AG04449 (cell line): ENCODE measurements around the gene NKPD1.

Experiments used
- CTCF ChIA-PET: fragments of 350-600 bp; formaldehyde crosslinking; extraction: SDS; loops from one replicate; lab custom pipeline; 2021; ENCODE audit warnings: antibody characterized with exemption; lab: Yijun Ruan, JAX
- POLR2A ChIA-PET: fragments of 400-600, 350-600 bp; formaldehyde crosslinking; extraction: SDS; loops from one replicate; lab custom pipeline; 2020; ENCODE audit warnings: antibody characterized with exemption, inconsistent platforms; lab: Yijun Ruan, JAX
- DNase-seq: peaks from one replicate; pipeline ENCODE4 v3.0.0-alpha.2; 2010; ENCODE audit warnings: low read depth, low spot score
- H3K4me3 ChIP-seq: 2 replicates; pipeline ENCODE4 v1.5.1; 2011; ENCODE audit warnings: low read depth, mild to moderate bottlenecking, control low read depth, low read length
- TF ChIP-seq, protein P1 (sequence below): IDR thresholded peaks from one replicate; pipeline ENCODE4 v1.5.1; 2011; ENCODE audit warnings: mild to moderate bottlenecking, moderate library complexity, low read length, control low read depth, inconsistent platforms; ENCODE audit not compliant: insufficient read depth; ENCODE audit errors: missing control alignments

Gene NKPD1

DNA sequence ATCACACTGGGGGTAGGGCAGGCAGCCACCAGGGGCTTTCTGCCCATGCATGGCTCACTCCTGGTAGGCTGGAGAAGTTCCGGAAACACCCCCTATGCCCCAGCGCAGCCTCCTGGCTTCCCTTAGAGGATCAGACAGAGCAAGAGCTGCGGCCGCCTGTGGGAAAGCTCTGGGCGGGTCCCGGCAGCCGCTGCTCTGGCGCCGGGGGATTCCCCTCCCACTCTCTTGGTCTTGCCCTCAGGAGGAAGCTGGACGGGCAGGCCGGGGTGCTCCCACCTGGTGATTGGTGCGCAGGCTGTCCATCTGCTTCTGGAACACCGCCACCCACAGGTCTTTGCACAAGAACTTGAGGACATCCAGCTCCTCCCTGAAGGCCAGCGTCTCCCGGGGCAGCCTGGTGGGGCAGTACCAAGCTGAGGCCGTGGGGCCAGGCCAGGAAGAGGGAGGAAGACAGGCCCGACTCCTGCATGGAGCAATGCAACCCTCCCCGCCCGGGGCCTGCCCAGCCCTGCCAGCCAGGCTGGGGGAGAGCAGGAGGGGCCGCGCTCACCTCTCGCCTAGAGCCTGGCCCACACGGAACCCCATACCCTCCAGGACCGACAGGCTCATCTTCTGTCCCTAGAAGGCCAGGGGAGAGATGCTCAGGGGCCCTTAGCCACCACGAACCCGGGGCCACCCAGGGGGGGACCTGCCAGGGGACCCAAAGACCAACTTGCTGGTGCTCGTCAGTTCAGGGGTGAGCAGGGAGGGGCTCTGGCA lies 4.0 kb upstream of the NKPD1 start:
- TF ChIP-seq, protein P1, sequence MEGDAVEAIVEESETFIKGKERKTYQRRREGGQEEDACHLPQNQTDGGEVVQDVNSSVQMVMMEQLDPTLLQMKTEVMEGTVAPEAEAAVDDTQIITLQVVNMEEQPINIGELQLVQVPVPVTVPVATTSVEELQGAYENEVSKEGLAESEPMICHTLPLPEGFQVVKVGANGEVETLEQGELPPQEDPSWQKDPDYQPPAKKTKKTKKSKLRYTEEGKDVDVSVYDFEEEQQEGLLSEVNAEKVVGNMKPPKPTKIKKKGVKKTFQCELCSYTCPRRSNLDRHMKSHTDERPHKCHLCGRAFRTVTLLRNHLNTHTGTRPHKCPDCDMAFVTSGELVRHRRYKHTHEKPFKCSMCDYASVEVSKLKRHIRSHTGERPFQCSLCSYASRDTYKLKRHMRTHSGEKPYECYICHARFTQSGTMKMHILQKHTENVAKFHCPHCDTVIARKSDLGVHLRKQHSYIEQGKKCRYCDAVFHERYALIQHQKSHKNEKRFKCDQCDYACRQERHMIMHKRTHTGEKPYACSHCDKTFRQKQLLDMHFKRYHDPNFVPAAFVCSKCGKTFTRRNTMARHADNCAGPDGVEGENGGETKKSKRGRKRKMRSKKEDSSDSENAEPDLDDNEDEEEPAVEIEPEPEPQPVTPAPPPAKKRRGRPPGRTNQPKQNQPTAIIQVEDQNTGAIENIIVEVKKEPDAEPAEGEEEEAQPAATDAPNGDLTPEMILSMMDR: no peak
- no peak overlapping the region for H3K4me3 ChIP-seq
- DNase-seq: peak; percentile 10
- ChIA-PET POLR2A (interaction anchor here (1.0 kb wide), 1 partner anchor 14 kb away, joined by 3 read pairs; the partner anchor contains the start of gene BLOC1S3), CTCF (interaction anchor here (1.1 to 1.5 kb wide), 4 partner anchors 9 to 72 kb away, joined by 3 to 6 read pairs (median 4); partner anchors contain the start of genes BLOC1S3, PPP1R37 and TRAPPC6A)

DNA sequence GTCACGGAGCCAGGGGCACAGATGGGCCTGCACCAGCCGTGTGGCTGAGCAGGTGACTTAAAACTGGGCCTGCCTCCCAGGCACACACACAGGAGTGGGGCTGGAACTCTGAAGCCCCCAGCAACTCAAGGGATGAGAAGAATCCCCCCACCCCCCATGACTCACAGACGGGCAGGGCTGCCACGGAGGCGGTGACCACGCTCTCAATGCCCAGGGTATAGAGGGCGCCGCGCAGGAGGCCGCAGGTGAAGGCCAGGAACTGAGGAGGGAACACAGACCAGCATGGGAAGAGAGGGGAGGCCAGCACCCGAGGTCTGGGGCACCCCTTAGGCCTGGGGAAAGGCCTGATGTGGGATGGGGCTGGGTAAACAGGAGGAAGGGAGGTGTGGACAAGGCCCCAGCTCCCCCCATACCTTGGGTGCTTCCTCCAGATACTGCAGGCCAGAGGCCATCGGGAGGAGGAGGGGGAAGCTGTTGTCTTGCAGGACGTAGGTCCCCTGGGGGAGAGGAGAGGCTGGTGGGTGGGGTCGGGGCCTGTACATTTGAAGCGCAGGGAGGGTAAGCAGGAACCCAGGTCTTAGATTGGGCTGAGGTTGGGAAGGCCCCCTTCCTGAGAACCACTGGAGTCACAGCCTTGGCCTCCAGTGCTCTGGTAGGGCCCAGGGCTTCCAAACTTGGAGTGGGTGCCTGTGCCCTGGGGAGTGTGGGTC lies 3.1 kb upstream of the NKPD1 start:
- CTCF ChIA-PET: interaction anchor here (1.1 to 1.6 kb wide), 4 partner anchors 10 to 86 kb away, joined by 3 to 6 read pairs (median 4); partner anchors contain the start of genes BLOC1S3 and TRAPPC6A
- DNase-seq: no peak
- no peak overlapping the region for H3K4me3 ChIP-seq
- POLR2A ChIA-PET: interaction anchor here (0.6 to 1.0 kb wide), 2 partner anchors 15 to 152 kb away, joined by 3 read pairs; partner anchors contain the start of gene BLOC1S3
- TF ChIP-seq, protein P1: no peak

DNA sequence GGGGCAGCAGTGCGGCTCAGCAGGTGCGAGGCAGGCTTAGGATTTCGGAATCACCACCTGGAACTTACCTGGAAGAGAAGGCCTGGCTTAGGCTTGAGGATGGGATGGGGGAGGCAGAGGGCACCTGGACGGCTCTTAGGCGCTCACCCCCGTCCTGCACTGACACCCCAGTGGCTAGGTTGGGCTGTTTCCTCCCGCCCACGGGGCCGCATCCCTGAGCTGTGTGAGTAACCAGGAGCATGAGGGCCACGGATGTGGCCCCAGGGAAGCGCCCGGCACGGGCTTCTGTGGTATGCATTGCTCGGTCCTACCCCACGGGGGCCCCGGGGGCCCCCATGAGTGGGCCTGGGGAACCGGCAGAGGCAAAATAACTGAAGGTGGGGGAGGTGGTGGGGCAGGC lies 2.4 kb upstream of the NKPD1 start:
- TF ChIP-seq, protein P1: no peak
- CTCF ChIA-PET: interaction anchor here (1.6 kb wide), 1 partner anchor 87 kb away, joined by 3 read pairs; no protein-coding TSS in a partner anchor

DNA sequence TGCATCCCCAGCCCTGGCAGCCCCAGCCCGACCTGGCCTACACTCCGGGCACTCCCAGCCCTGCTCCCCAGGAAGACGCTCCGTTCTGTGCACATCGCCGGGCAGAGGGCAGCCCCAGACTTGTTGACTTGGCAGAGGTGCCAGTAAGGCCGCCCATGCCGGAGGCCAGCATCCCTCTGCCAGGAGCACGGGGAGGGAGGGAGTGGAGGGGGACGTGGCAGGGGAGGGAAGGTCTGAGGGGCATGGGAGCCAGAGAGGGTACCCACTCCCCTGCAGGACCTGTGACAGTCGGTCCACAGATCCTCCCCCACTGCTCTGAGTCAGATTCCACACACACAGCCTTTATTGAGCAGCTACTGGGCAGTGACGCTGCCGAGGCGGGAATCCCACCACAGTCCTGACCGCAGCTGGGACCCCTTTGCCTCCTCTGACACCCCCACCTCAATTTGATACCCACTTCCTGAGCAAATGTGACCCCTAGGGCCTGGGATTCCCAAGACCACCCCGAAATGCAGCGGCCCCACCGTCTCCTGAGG lies 1.9 kb upstream of the NKPD1 start:
- no peak for DNase-seq
- TF ChIP-seq, protein P1: no peak
- ChIA-PET CTCF (interaction anchor here (1.1 to 1.6 kb wide), 2 partner anchors 9 to 87 kb away, joined by 3 to 5 read pairs; no protein-coding TSS in a partner anchor), POLR2A (no interaction called here)
- H3K4me3 ChIP-seq: no peak overlapping the region

More for the DNA sequence above, 2.4 kb upstream of the NKPD1 start:
- H3K4me3 ChIP-seq: no peak overlapping the region
- POLR2A ChIA-PET: interaction anchor here (0.6 kb wide), 1 partner anchor 153 kb away, joined by 3 read pairs; no protein-coding TSS in a partner anchor
- DNase-seq: no peak

DNA sequence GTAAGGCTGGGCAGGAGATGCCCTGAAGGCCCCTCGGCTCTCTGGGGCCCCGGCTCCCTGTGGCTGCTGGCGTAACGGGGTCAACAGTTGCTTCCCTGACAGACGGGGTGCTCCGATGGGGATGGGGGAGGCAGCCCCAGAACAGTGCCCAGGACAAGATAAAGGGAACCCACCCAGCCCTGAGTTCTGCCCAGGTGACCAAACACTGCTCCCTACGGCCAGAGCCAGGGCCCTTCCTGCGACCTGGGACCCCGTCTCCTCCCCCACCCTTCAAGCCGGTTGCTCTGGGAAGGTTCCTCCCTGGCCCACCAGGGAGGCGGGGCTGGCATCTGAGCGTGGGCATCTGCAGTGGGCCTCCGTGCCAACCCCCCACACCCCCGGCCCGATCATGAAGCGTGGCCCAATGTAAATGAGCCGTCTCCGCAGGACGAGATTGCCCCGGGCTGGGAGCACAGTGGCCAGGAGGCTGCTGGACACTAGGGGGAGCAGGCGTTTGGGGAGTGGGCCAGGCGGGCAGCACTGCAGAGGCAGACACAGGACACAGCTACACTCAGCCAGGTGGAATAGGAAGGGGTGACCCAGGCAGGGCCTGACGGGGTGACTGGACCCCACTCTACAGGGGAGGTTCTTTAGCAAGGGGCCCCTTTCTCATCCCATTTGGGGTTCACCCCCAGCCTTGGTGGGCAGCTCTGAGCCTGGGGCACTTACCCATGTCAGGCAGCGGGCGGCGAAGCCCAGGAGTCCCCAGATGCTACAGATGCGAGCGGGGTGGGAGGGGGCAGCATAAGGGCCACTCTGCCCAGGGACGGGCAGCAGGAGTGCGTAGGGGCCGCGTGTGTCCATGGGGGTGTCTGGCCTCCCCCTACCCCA lies 1.2 kb upstream of the NKPD1 start:
- ChIA-PET POLR2A (no interaction called here), CTCF (interaction anchor here (1.1 to 1.6 kb wide), 3 partner anchors 9 to 88 kb away, joined by 3 to 5 read pairs (median 3); no protein-coding TSS in a partner anchor)
- DNase-seq: no peak
- TF ChIP-seq, protein P1: peak; percentile 77
- no peak overlapping the region for H3K4me3 ChIP-seq
